ENCODE results near the gene GMDS.
"Not testable (repeated sequence)": the region's sequence is repeated elsewhere in the genome, so short reads cannot be mapped to it uniquely, and the experiment has no call there.

GMDS gene

DNA sequence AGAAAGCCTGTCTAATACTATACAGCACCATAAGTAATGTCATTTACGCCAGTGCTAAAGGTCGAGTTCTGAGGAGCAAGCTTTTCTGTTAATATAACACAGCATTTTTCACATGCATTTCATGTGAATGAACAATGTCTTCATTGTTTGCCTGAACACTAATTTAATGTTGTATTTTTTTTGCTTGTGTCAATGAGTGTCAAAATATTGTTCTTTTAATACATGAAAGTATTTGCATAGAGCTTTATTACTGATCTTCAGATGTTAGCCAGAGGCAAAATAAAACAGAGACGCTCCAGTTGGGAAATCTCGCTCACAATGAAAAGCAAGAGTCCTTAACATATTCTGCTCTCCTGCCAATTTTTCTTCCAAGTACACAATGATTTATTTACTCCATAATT, 483.9 kb downstream of the GMDS start:
- peak; percentile 43 for DNase-seq (ENCODE audit: low read depth)
- TF ChIP-seq, protein P1, sequence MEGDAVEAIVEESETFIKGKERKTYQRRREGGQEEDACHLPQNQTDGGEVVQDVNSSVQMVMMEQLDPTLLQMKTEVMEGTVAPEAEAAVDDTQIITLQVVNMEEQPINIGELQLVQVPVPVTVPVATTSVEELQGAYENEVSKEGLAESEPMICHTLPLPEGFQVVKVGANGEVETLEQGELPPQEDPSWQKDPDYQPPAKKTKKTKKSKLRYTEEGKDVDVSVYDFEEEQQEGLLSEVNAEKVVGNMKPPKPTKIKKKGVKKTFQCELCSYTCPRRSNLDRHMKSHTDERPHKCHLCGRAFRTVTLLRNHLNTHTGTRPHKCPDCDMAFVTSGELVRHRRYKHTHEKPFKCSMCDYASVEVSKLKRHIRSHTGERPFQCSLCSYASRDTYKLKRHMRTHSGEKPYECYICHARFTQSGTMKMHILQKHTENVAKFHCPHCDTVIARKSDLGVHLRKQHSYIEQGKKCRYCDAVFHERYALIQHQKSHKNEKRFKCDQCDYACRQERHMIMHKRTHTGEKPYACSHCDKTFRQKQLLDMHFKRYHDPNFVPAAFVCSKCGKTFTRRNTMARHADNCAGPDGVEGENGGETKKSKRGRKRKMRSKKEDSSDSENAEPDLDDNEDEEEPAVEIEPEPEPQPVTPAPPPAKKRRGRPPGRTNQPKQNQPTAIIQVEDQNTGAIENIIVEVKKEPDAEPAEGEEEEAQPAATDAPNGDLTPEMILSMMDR (IDR thresholded peaks at IDR 0.05; ENCODE audit: insufficient read depth, low read depth, low read length, missing control alignments), result no peak
- no peak overlapping the region for H3K4me3 ChIP-seq (ENCODE audit: low read length)

DNA sequence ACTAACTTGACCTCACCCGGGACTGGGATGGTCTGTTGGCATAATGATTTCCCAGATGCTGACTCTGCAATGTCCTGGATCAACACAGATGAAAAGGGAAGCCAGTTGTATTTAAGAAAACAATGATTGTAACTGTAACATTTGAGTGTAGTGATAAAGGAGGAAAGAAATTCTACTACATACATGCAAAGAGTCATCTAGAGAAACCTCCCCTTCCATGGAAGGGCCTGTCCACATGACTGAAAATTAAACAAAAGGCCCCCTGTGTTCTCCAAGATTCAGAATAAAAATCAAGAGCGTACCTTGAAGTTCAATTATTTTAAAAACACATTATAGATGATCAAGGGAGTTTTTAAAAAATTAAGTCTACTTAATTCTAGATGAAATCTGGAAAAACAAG, 484.5 kb downstream of the GMDS start:
- DNase-seq (ENCODE audit: low read depth), result no peak
- no peak overlapping the region for H3K4me3 ChIP-seq (ENCODE audit: low read length)
- TF ChIP-seq, protein P1 (IDR thresholded peaks at IDR 0.05; ENCODE audit: insufficient read depth, low read depth, low read length, missing control alignments), result no peak

DNA sequence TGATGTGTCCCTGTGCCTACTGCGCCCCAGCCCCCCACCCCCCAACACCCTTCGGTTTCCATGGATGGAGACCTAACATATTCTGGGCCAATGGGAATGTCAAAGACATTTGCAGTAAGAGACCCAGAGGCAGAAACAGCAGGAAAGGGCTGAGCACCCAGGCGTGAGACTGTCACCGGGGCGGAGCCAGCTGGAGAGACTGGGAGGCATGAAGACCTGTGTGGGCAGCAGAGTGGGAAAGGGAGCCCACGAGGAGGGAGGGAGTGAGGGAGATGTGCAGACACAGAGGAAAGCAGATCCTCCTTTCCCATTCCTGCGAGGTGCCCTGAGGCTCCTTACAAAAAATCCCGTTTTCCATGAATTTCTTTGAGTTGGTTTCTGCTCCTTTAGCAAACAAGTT, 485.5 kb downstream of the GMDS start:
- DNase-seq (ENCODE audit: low read depth), result no peak
- no peak overlapping the region for H3K4me3 ChIP-seq (ENCODE audit: low read length)
- TF ChIP-seq, protein P1 (IDR thresholded peaks at IDR 0.05; ENCODE audit: insufficient read depth, low read depth, low read length, missing control alignments), result no peak

DNA sequence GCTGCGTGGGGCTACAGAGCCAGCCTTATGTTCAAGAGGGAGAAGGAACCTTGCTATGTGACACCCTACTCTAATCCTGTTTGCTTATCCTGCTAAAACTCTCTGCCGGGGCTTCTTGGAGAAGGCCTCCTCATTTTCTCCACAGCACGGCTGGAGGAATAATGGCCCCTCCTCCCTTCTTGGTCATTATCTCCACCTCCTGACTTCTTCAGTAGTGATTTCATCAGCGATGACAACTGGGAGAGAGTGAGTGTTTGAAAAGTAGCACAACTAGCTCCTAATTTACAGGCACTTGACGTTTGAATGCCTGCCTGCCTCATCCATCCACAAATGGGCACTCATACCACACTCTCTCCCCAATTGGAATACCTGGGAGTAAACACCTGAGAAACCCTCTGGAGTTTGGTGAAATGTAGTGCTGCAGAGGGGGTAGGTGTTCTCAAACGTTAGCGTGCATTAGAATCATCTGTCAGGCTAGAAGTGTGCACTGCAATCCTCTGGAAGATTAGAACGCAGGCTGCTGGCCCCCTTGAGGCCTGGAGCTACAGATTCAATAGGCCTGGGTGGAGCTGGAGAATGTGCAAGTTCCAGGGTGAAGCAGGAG, 487.2 kb downstream of the GMDS start:
- peak; percentile 16 for DNase-seq (ENCODE audit: low read depth)
- TF ChIP-seq, protein P1 (IDR thresholded peaks at IDR 0.05; ENCODE audit: insufficient read depth, low read depth, low read length, missing control alignments), result no peak
- H3K4me3 ChIP-seq (ENCODE audit: low read length), result no peak overlapping the region

DNA sequence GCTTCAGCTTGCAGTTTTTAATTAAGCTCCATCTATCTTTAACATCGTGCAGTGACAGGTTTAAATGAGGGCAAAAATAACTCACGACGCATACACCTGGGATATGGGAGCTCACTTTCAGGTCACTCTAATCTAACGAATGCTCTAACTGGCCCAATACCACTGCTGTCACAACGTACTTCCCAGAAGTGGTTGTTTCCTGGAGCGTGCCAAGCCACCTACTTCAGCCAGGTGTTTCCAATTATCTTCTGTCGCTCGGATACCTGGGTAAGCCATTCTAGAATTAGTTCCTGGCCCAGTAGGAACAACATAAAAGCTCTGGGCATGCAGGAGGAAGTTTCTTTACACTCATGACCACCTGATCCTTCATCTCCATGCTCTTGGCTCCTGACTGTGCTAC, 488.3 kb downstream of the GMDS start:
- no peak for DNase-seq (ENCODE audit: low read depth)
- no peak overlapping the region for H3K4me3 ChIP-seq (ENCODE audit: low read length)
- TF ChIP-seq, protein P1 (IDR thresholded peaks at IDR 0.05; ENCODE audit: insufficient read depth, low read depth, low read length, missing control alignments), result no peak

DNA sequence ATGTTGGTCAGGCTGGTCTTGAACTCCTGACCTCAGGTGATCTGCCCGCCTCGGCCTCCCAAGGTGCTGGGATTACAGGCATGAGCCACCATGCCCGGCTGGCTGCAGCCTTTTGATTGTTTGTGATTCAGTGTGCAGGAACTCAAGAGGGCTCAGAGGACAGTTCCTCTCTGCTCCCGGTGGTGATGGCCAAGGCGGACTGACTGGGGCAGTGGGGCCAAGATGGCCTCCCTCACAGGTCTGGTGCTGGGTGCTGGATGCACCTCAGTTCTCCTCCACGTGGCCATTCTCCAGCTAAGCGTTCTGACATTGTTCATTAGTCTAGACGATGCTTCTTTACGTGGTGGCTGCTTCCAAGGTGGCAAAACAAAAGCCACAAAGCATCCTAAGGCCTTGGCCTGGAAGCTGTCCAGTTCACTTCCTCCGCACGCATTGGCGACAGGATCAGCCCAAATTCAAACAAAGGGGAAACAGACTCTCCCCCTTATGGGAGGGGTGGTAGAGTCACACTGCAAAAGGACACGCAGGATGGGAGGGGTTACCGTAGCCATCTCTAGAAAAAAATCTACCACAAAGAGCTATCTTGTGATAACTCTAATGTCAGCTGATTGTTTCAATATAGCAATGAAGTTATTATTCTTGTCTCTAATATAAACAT, 488.8 kb downstream of the GMDS start:
- no peak overlapping the region for H3K4me3 ChIP-seq (ENCODE audit: low read length)
- no peak for DNase-seq (ENCODE audit: low read depth)
- TF ChIP-seq, protein P1 (IDR thresholded peaks at IDR 0.05; ENCODE audit: insufficient read depth, low read depth, low read length, missing control alignments), result no peak

DNA sequence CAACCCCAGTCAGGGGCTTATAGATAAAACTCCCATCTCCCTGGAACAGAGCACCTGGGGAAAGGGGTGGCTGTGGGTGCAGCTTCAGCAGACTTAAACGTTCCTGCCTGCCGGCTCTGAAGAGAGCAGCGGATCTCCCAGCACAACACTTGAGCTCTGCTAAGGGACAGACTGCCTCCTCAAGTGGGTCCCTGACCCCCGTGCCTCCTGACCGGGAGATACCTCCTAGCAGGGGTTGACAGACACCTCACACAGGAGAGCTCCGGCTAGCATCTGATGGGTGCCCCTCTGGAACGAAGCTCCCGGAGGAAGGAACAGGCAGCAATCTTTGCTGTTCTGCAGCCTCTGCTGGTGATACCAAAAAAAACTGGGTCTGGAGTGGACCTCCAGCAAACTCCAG, 494.3 kb downstream of the GMDS start:
- not testable (repeated sequence) for DNase-seq (ENCODE audit: low read depth); H3K4me3 ChIP-seq (ENCODE audit: low read length)

Measured in epithelial cell of esophagus (primary cell).